Astrocyte (in vitro differentiated cells and primary cell): ENCODE data around the gene TNIK. TPM values are rescaled to one million over a fixed set of nuclear protein-coding genes. Genes with fewer than 3 reads are reported as not detected.

Experiments used
- DNase-seq: peaks from one replicate; pipeline ENCODE4 v3.0.0-alpha.2; 2010; ENCODE audit warnings: low read depth
- FAIRE-seq: peaks from 2 replicates; lab custom pipeline; 2011; peaks lifted over from hg19 to GRCh38; lab: Jason Lieb, UNC
- H2AFZ ChIP-seq: 2 replicates; pipeline ENCODE4 v1.6.0; 2012; ENCODE audit warnings: low read depth, low read length, inconsistent platforms
- H3K27ac ChIP-seq: 2 replicates; pipeline ENCODE4 v1.5.1; 2011; ENCODE audit warnings: low read depth, low read length, inconsistent platforms
- H3K27me3 ChIP-seq: 2 replicates; pipeline ENCODE4 v1.6.0; 2011; ENCODE audit warnings: low read length, inconsistent platforms; ENCODE audit not compliant: insufficient read depth
- H3K36me3 ChIP-seq: 2 replicates; pipeline ENCODE4 v1.5.1; 2011; ENCODE audit warnings: low read length, inconsistent platforms; ENCODE audit not compliant: insufficient read depth
- H3K4me1 ChIP-seq: 2 replicates; pipeline ENCODE4 v1.5.1; 2011; ENCODE audit warnings: low read length, inconsistent platforms; ENCODE audit not compliant: insufficient read depth
- H3K4me2 ChIP-seq: 2 replicates; pipeline ENCODE4 v1.6.0; 2012; ENCODE audit warnings: low read length, inconsistent platforms
- H3K4me3 ChIP-seq: 2 replicates; pipeline ENCODE4 v1.5.1; 2011; ENCODE audit warnings: low read depth, mild to moderate bottlenecking, low read length, inconsistent platforms; ENCODE audit not compliant: insufficient read depth
- H3K79me2 ChIP-seq: 2 replicates; pipeline ENCODE4 v1.6.0; 2012; ENCODE audit warnings: mild to moderate bottlenecking, low read length, inconsistent platforms; ENCODE audit not compliant: insufficient read depth
- H3K9ac ChIP-seq: 2 replicates; pipeline ENCODE4 v1.6.0; 2012; ENCODE audit warnings: mild to moderate bottlenecking, low read length, inconsistent platforms
- H3K9me3 ChIP-seq: 2 replicates; pipeline ENCODE4 v1.5.1; 2012; ENCODE audit warnings: low read depth, mild to moderate bottlenecking, low read length, inconsistent platforms; ENCODE audit not compliant: insufficient read depth
- H4K20me1 ChIP-seq: 2 replicates; pipeline ENCODE4 v1.6.0; 2012; ENCODE audit warnings: low read length, inconsistent platforms; ENCODE audit not compliant: insufficient read depth
- H3K27ac Mint-ChIP-seq: one replicate; pipeline ENCODE4 v1.8.0; 2021; ENCODE audit warnings: mild to moderate bottlenecking, mixed read lengths; ENCODE audit not compliant: unreplicated experiment
- H3K27me3 Mint-ChIP-seq: one replicate; pipeline ENCODE4 v1.8.0; 2021; ENCODE audit warnings: low read depth, mixed read lengths; ENCODE audit not compliant: unreplicated experiment
- H3K36me3 Mint-ChIP-seq: one replicate; pipeline ENCODE4 v1.8.0; 2021; ENCODE audit warnings: low read depth, mixed read lengths; ENCODE audit not compliant: unreplicated experiment
- H3K4me1 Mint-ChIP-seq: one replicate; pipeline ENCODE4 v1.8.0; 2021; ENCODE audit warnings: low read depth, mixed read lengths; ENCODE audit not compliant: unreplicated experiment
- H3K4me3 Mint-ChIP-seq: one replicate; pipeline ENCODE4 v1.8.0; 2021; ENCODE audit warnings: mild to moderate bottlenecking, moderate library complexity, mixed read lengths; ENCODE audit not compliant: unreplicated experiment
- H3K9me3 Mint-ChIP-seq: one replicate; pipeline ENCODE4 v1.8.0; 2021; ENCODE audit warnings: mild to moderate bottlenecking, mixed read lengths; ENCODE audit not compliant: unreplicated experiment
- CTCF ChIP-seq: IDR thresholded peaks from 2 replicates; pipeline ENCODE4 v1.5.1; 2011; ENCODE audit warnings: low read depth, mild to moderate bottlenecking, inconsistent platforms, low read length, moderate library complexity; ENCODE audit not compliant: insufficient read depth
- EZH2 ChIP-seq: IDR thresholded peaks from 2 replicates; pipeline ENCODE4 v1.6.1; 2012; ENCODE audit warnings: mild to moderate bottlenecking, low read length, inconsistent platforms; ENCODE audit not compliant: insufficient read depth
- total RNA-seq: library from RNA; stranded (reverse); gene quantifications from 2 replicates; pipeline ENCODE4 v1.2.1, GENCODE V29; 2021

Gene TNIK
- total RNA-seq, 1 donor from 2014 or later: 70.0 TPM

DNA sequence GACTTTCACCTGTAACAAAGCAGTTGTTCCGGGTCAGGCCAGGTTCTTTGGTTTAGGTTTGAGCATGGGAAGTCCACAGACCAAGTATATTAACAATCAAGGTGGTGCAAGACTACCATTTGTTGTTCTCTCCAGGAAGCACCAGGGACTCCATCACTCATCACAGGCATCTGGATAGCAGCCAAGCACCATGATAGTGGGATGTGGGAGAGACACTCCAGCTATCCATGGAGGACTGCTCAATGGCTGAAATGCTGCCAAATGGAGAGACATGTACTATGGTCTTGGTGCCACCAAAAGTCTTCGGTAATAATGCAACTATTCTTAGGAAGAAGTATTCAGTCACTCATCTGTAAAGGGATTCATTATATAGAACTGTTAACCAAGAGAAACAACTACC is 143.0 kb downstream of the TNIK start:
- no peak overlapping the region for H3K9ac ChIP-seq
- H3K36me3 Mint-ChIP-seq: peaks cover 5% of the 10 kb centered on the region
- H3K27ac Mint-ChIP-seq: no peak overlapping the region
- no peaks in the 10 kb centered on the region for H3K79me2 ChIP-seq
- FAIRE-seq: no peak
- H3K4me3 ChIP-seq: no peak overlapping the region
- H3K4me1 ChIP-seq: no peaks in the 10 kb centered on the region
- no peak overlapping the region for H3K27ac ChIP-seq
- DNase-seq: no peak
- H3K9me3 ChIP-seq: no peaks in the 10 kb centered on the region
- no peaks in the 10 kb centered on the region for H3K36me3 ChIP-seq
- H3K4me2 ChIP-seq: no peak overlapping the region
- H4K20me1 ChIP-seq: peaks cover 11% of the 10 kb centered on the region
- no peaks in the 10 kb centered on the region for H3K9me3 Mint-ChIP-seq
- no peak for TF ChIP-seq CTCF
- TF ChIP-seq EZH2: no peak
- no peak overlapping the region for H2AFZ ChIP-seq
- peaks cover 56% of the 10 kb centered on the region for H3K4me1 Mint-ChIP-seq
- H3K27me3 ChIP-seq: no peaks in the 10 kb centered on the region
- no peak overlapping the region for H3K4me3 Mint-ChIP-seq
- no peaks in the 10 kb centered on the region for H3K27me3 Mint-ChIP-seq

GRCh38 chr3:171315919-171316318 is 144.3 kb downstream of the TNIK start:
- H3K36me3 ChIP-seq: no peaks in the 10 kb centered on the region
- TF ChIP-seq EZH2 (no peak), CTCF (no peak)
- H3K4me3 ChIP-seq: no peak overlapping the region
- Mint-ChIP-seq H3K27ac (no peak overlapping the region), H3K4me1 (peaks cover 60% of the 10 kb centered on the region), H3K9me3 (no peaks in the 10 kb centered on the region), H3K27me3 (no peaks in the 10 kb centered on the region), H3K4me3 (no peak overlapping the region), H3K36me3 (peaks cover 5% of the 10 kb centered on the region)
- no peaks in the 10 kb centered on the region for H3K9me3 ChIP-seq
- no peaks in the 10 kb centered on the region for H3K4me1 ChIP-seq
- no peak overlapping the region for H3K9ac ChIP-seq
- DNase-seq (no peak), FAIRE-seq (no peak)
- no peaks in the 10 kb centered on the region for H3K27me3 ChIP-seq
- no peak overlapping the region for H3K27ac ChIP-seq
- no peak overlapping the region for H2AFZ ChIP-seq
- no peak overlapping the region for H3K4me2 ChIP-seq
- H4K20me1 ChIP-seq: peaks cover 11% of the 10 kb centered on the region
- no peaks in the 10 kb centered on the region for H3K79me2 ChIP-seq

- TF ChIP-seq EZH2 (no peak), CTCF (no peak)
- Histone ChIP-seq H3K27ac (no peak overlapping the region), H3K27me3 (no peaks in the 10 kb centered on the region), H3K4me2 (no peak overlapping the region), H3K9me3 (no peaks in the 10 kb centered on the region), H3K9ac (no peak overlapping the region), H2AFZ (no peak overlapping the region), H3K79me2 (no peaks in the 10 kb centered on the region), H4K20me1 (peaks cover 11% of the 10 kb centered on the region), H3K36me3 (no peaks in the 10 kb centered on the region), H3K4me1 (peaks cover 3% of the 10 kb centered on the region), H3K4me3 (no peak overlapping the region)
- H3K27ac Mint-ChIP-seq: peak overlapping the region; percentile 50
- H3K36me3 Mint-ChIP-seq: peaks cover 5% of the 10 kb centered on the region
- no peak overlapping the region for H3K4me3 Mint-ChIP-seq
- H3K9me3 Mint-ChIP-seq: no peaks in the 10 kb centered on the region
- no peak for FAIRE-seq
- peaks cover 60% of the 10 kb centered on the region for H3K4me1 Mint-ChIP-seq
- DNase-seq: no peak
- H3K27me3 Mint-ChIP-seq: no peaks in the 10 kb centered on the region
Observed at GRCh38 chr3:171315101-171315500, 145.1 kb downstream of the TNIK start.
